ENCODE results near the gene SLC8B1. TPM values are rescaled to one million over a fixed set of nuclear protein-coding genes. Genes with fewer than 3 reads are reported as not detected.

SLC8B1 gene
- total RNA-seq, 1 experiment from 2014 or later = 8.2 TPM

GRCh38 chr12:113284751-113285150, 50.2 kb downstream of the SLC8B1 start:
- TF ChIP-seq CTCF (conservative IDR thresholded peaks at IDR 0.05; ENCODE audit: low read depth, low read length) (no peak), EZH2 (IDR thresholded peaks at IDR 0.05; ENCODE audit: borderline replicate concordance, low read depth, low read length, poor library complexity, severe bottlenecking) (no peak)
- Histone ChIP-seq H3K27me3 (replicated peaks; ENCODE audit: insufficient read depth, low read depth, low read length, poor library complexity) (no peaks in the 10 kb centered on the region), H3K4me1 (ENCODE audit: insufficient read depth, low read length, poor library complexity, severe bottlenecking) (no peaks in the 10 kb centered on the region), H3K27ac (ENCODE audit: low read depth, low read length, poor library complexity, severe bottlenecking) (no peak overlapping the region), H3K36me3 (ENCODE audit: insufficient read depth, low read length, poor library complexity, severe bottlenecking) (no peaks in the 10 kb centered on the region), H3K9me3 (ENCODE audit: low read depth, low read length, poor library complexity, severe bottlenecking) (no peaks in the 10 kb centered on the region), H3K4me3 (ENCODE audit: low read depth, low read length, poor library complexity, severe bottlenecking) (no peak overlapping the region)
- intact Hi-C loops (cut with micrococcal nuclease; ENCODE audit: unreplicated experiment) = no loop called here
- ChIA-PET POLR2A (ENCODE audit: low non-redundant PET) (interaction anchor here (0.8 kb wide), 1 partner anchor 75 kb away, joined by 5 read pairs; no protein-coding TSS in a partner anchor), CTCF (interaction anchor here (0.6 kb wide), 1 partner anchor 39 kb away, joined by 10 read pairs; no protein-coding TSS in a partner anchor)
- no peak for DNase-seq (ENCODE audit: low spot score)
- BruUV-seq (replicated peaks) = no TSS peak

GRCh38 chr12:113278633-113279032, 56.3 kb downstream of the SLC8B1 start:
- Histone ChIP-seq H3K4me3 (ENCODE audit: low read depth, low read length, poor library complexity, severe bottlenecking) (no peak overlapping the region), H3K27me3 (replicated peaks; ENCODE audit: insufficient read depth, low read depth, low read length, poor library complexity) (no peaks in the 10 kb centered on the region), H3K9me3 (ENCODE audit: low read depth, low read length, poor library complexity, severe bottlenecking) (no peaks in the 10 kb centered on the region), H3K36me3 (ENCODE audit: insufficient read depth, low read length, poor library complexity, severe bottlenecking) (no peaks in the 10 kb centered on the region), H3K27ac (ENCODE audit: low read depth, low read length, poor library complexity, severe bottlenecking) (no peak overlapping the region), H3K4me1 (ENCODE audit: insufficient read depth, low read length, poor library complexity, severe bottlenecking) (no peaks in the 10 kb centered on the region)
- intact Hi-C loops (cut with micrococcal nuclease; ENCODE audit: unreplicated experiment) = no loop called here
- no peak for DNase-seq (ENCODE audit: low spot score)
- CTCF ChIA-PET = no interaction called here
- POLR2A ChIA-PET (ENCODE audit: low non-redundant PET) = no interaction called here
- BruUV-seq (replicated peaks) = no TSS peak
- no peak for TF ChIP-seq CTCF (conservative IDR thresholded peaks at IDR 0.05; ENCODE audit: low read depth, low read length)
- TF ChIP-seq EZH2 (IDR thresholded peaks at IDR 0.05; ENCODE audit: borderline replicate concordance, low read depth, low read length, poor library complexity, severe bottlenecking) = no peak

GRCh38 chr12:113278141-113278540, 56.8 kb downstream of the SLC8B1 start:
- Histone ChIP-seq H3K36me3 (ENCODE audit: insufficient read depth, low read length, poor library complexity, severe bottlenecking) (no peaks in the 10 kb centered on the region), H3K4me1 (ENCODE audit: insufficient read depth, low read length, poor library complexity, severe bottlenecking) (no peaks in the 10 kb centered on the region), H3K4me3 (ENCODE audit: low read depth, low read length, poor library complexity, severe bottlenecking) (no peak overlapping the region), H3K27me3 (replicated peaks; ENCODE audit: insufficient read depth, low read depth, low read length, poor library complexity) (no peaks in the 10 kb centered on the region), H3K9me3 (ENCODE audit: low read depth, low read length, poor library complexity, severe bottlenecking) (no peaks in the 10 kb centered on the region), H3K27ac (ENCODE audit: low read depth, low read length, poor library complexity, severe bottlenecking) (no peak overlapping the region)
- no peak for DNase-seq (ENCODE audit: low spot score)
- TF ChIP-seq EZH2 (IDR thresholded peaks at IDR 0.05; ENCODE audit: borderline replicate concordance, low read depth, low read length, poor library complexity, severe bottlenecking) (no peak), CTCF (conservative IDR thresholded peaks at IDR 0.05; ENCODE audit: low read depth, low read length) (no peak)
- no TSS peak for BruUV-seq (replicated peaks)
- intact Hi-C loops (cut with micrococcal nuclease; ENCODE audit: unreplicated experiment) = no loop called here
- ChIA-PET POLR2A (ENCODE audit: low non-redundant PET) (no interaction called here), CTCF (no interaction called here)
